ENCODE measurements around the gene ARHGEF25.

DNA sequence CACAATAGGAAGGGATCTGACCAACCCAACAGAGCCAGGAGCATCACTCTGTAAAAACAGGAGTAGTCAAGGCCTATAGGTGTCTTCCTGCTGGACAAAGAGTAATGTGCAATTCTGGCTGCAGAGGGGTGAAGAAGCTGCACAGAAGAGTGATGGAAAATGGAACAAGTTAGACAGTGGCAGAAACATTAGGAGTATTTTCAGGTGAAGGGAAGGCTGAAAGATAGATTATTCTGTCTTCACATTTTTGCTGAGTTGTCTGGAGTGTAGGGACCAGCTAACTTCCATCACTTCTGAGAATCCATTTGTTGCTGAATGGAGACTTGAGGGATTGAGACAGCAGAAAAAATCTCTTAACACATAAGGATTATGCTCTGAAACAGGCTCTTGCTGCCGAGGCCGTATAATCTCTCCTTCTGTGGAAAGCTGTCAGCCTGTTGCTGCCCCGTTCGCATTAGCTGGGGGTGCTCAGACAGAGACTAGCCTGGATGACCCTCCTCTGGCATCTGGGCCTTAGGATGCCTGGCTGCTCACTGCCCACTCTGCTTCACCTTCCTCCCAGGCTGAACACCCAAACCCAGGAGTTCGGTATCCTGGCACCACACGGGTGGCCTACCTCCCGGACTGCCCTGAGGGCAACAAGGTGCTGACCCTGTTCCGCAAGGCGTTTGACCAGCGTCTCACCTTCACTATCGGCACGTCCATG, 3.1 kb upstream of the ARHGEF25 start:
- TF ChIP-seq YY1 (IDR thresholded peaks at IDR 0.05; ENCODE audit: insufficient read depth, insufficient replicate concordance, low read depth, low read length) (no peak), EP300 (IDR thresholded peaks at IDR 0.05; ENCODE audit: low read depth in 2 of 2, low read length in 2 of 2) (no peak), EP300 (CRISPR knock-in tag; IDR thresholded peaks at IDR 0.05; ENCODE audit: borderline replicate concordance) (no peak), DPF2 (CRISPR knock-in tag; IDR thresholded peaks at IDR 0.05; ENCODE audit: borderline replicate concordance, low read depth) (no peak), POLR2AphosphoS5 (IDR thresholded peaks at IDR 0.05; ENCODE audit: low read depth, low read length) (no peak), ZSCAN25 (CRISPR knock-in tag; IDR thresholded peaks at IDR 0.05) (no peak)
